HepG2 (cell line): ENCODE results near the gene TMEM134. TPM values are rescaled to one million over a fixed set of nuclear protein-coding genes. Genes with fewer than 3 reads are reported as not detected.

Experiments
- ARHGAP35 ChIP-seq: sonication (generic); formaldehyde crosslinking; IDR thresholded peaks from 2 replicates; pipeline ENCODE4 v1.9.0; 2022; ENCODE audit warnings: mild to moderate bottlenecking, inconsistent platforms, moderate library complexity, missing genetic modification reagents, borderline replicate concordance
- ERF ChIP-seq: IDR thresholded peaks from 2 replicates; pipeline ENCODE4 v1.6.1; 2018; ENCODE audit warnings: missing biosample characterization, missing genetic modification reagents
- HNF4A ChIP-seq: sonication (generic); formaldehyde crosslinking; IDR thresholded peaks from 2 replicates; pipeline ENCODE4 v1.4.0; 2020; ENCODE audit warnings: missing genetic modification reagents
- HNRNPLL ChIP-seq: fragments of 200-400 bp; formaldehyde crosslinking; IDR thresholded peaks from 2 replicates; pipeline ENCODE4 v1.6.1; 2017; ENCODE audit warnings: mild to moderate bottlenecking, low read depth, low read length; ENCODE audit not compliant: poor library complexity, severe bottlenecking
- KAT8 ChIP-seq: IDR thresholded peaks from 2 replicates; pipeline ENCODE4 v1.6.1; 2016; ENCODE audit warnings: missing genetic modification reagents, missing compliant biosample characterization
- KDM4B ChIP-seq: sonication (generic); formaldehyde crosslinking; IDR thresholded peaks from 2 replicates; pipeline ENCODE4 v1.4.0; 2020; ENCODE audit warnings: missing genetic modification reagents
- PHF21A ChIP-seq: sonication (generic); formaldehyde crosslinking; IDR thresholded peaks from 2 replicates; pipeline ENCODE4 v1.5.0; 2020; ENCODE audit warnings: mild to moderate bottlenecking, missing genetic modification reagents
- RNF2 ChIP-seq: fragments of 450-650 bp; conservative IDR thresholded peaks from 2 replicates; pipeline ENCODE4 v1.6.1; 2016; ENCODE audit warnings: low read depth
- SATB2 ChIP-seq: sonication (generic); formaldehyde crosslinking; IDR thresholded peaks from 2 replicates; pipeline ENCODE4 v1.5.0; 2020; ENCODE audit warnings: missing genetic modification reagents
- SKI ChIP-seq: fragments of 450-650 bp; IDR thresholded peaks from one replicate; pipeline ENCODE4 v1.6.1; 2018; ENCODE audit warnings: mild to moderate bottlenecking; ENCODE audit not compliant: partially characterized antibody
- ZFAT ChIP-seq: sonication (generic); formaldehyde crosslinking; conservative IDR thresholded peaks from 2 replicates; pipeline ENCODE4 v1.8.1; 2023; ENCODE audit warnings: missing genetic modification reagents, inconsistent platforms
- ZNF292 ChIP-seq: sonication (generic); formaldehyde crosslinking; IDR thresholded peaks from 2 replicates; pipeline ENCODE4 v1.8.1; 2022; ENCODE audit warnings: mild to moderate bottlenecking, low read depth, missing genetic modification reagents, borderline replicate concordance
- ZNF501 ChIP-seq: sonication (generic); formaldehyde crosslinking; IDR thresholded peaks from 2 replicates; pipeline ENCODE4 v1.5.1; 2020; ENCODE audit warnings: mild to moderate bottlenecking, moderate library complexity, missing genetic modification reagents
- polyA plus RNA-seq, 8 experiments: library from polyadenylated mRNA; depleted of rRNA in 3 of 8; stranded (reverse) in 7 of 8; unstranded in 1 of 8; fragments of >200 nt; fragmentation: Illumina TruSeq in 4 of 8; extraction: Trizol in 4 of 8; gene quantifications; 2 replicates each; pipeline versions ENCODE4 v1.2.1 to v1.2.3, GENCODE V29; 2011 to 2016; ENCODE audit warnings: low read depth in 4 of 8, missing spikeins in 1 of 8, mixed read lengths in 1 of 8; ENCODE audit not compliant: insufficient read depth in 1 of 8
- total RNA-seq, 5 experiments: library from RNA; depleted of rRNA; stranded (reverse); fragments of >200 nt; fragmentation: Illumina TruSeq; extraction: Trizol; gene quantifications; 2 replicates each; pipeline ENCODE4 v1.2.3, GENCODE V29; 2016; ENCODE audit warnings: low read depth in 1 of 5
- TF ChIP-seq, protein P1 (sequence below): IDR thresholded peaks from 2 replicates; pipeline ENCODE4 v1.6.1; 2016; ENCODE audit warnings: control low read depth
- TF ChIP-seq, protein P2 (sequence below): sonication (generic); formaldehyde crosslinking; IDR thresholded peaks from 2 replicates; pipeline ENCODE4 v1.4.0; 2020; ENCODE audit warnings: missing genetic modification reagents, borderline replicate concordance
- TF ChIP-seq, protein P3 (sequence below): sonication (generic); formaldehyde crosslinking; IDR thresholded peaks from 2 replicates; pipeline ENCODE4 v1.8.0; 2022; ENCODE audit warnings: mild to moderate bottlenecking, missing genetic modification reagents, moderate library complexity
- TF ChIP-seq, protein P4 (sequence below): sonication (generic); formaldehyde crosslinking; IDR thresholded peaks from 2 replicates; pipeline ENCODE4 v1.4.0; 2020; ENCODE audit warnings: missing genetic modification reagents
- TF ChIP-seq, protein P5 (sequence below): fragments of 450-650 bp; IDR thresholded peaks from 2 replicates; pipeline ENCODE4 v1.6.1; 2016
- TF ChIP-seq, protein P6 (sequence below): IDR thresholded peaks from 2 replicates; pipeline ENCODE4 v1.6.1; 2018; ENCODE audit warnings: missing genetic modification reagents

The TMEM134 gene
- total and polyA plus RNA-seq, 2 of the 13 experiments (the other 11 are each of a cell fraction or from before 2014, with no cell fraction given), result 6.9 to 26.9 TPM

DNA sequence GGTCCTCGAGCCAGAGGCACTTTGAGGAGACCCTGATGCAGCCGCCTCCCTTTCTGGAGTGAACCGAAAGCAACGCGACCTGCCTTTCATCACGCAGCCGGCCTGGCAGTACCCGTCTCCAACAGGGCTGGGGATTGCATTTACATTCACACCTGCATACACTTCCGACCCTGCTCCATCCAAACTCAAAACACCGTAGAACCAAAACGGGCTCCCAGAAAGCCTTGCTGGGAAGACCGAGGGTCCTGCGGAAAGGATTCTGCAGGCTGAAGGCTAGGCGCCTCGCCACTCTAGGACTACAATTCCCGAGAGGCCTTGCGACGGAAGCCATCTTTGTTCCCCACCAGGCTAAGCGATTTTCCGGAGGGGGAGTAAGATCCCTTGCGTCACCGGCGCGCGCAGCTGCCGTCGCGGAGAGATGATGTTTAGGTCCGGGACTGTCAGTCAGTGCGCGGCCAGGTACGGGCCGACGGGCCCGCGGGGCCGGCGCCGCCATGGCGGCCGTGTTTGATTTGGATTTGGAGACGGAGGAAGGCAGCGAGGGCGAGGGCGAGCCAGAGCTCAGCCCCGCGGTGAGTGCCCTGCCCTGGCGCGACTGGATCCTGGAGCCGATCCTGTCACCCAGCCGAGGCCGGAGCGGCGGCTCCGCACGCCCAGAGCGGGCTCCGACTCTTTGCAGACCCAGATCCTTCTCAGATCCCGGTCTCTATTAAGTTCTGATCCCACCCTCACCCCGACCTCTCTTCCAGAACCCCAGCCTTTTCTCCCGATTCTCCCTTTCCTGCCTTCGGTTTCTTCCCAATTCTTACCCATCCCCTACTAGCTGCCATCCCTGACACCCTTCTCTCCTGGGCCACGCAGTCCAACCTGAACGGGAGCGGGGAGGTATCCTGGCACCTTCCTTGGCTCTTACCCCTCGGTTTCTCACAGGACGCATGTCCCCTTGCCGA, 40.7 kb downstream of the TMEM134 start, which contains the start of gene RPS6KB2 (continued):
- TF ChIP-seq SATB2 (CRISPR knock-in tag) (0 out of 2 replicates have a peak, but pooled peaks have one; percentile 72), ARHGAP35 (CRISPR knock-in tag) (no peak; the same call in 1 of the 2 replicates), KAT8 (CRISPR knock-in tag) (peak; percentile 98), PHF21A (CRISPR knock-in tag) (peak; percentile 76), ZNF292 (CRISPR knock-in tag) (no peak; the same call in 1 of the 2 replicates), HNF4A (CRISPR knock-in tag) (peak; percentile 34; the same call in 1 of the 2 replicates), KDM4B (CRISPR knock-in tag) (no peak), SKI (peak; percentile 38), ZFAT (CRISPR knock-in tag) (no peak), HNRNPLL (peak; percentile 82), ERF (CRISPR knock-in tag) (peak; percentile 56; the same call in 1 of the 2 replicates), ZNF501 (CRISPR knock-in tag) (peak; percentile 82; the same call in 1 of the 2 replicates), RNF2 (no peak)
- TF ChIP-seq, protein P1, sequence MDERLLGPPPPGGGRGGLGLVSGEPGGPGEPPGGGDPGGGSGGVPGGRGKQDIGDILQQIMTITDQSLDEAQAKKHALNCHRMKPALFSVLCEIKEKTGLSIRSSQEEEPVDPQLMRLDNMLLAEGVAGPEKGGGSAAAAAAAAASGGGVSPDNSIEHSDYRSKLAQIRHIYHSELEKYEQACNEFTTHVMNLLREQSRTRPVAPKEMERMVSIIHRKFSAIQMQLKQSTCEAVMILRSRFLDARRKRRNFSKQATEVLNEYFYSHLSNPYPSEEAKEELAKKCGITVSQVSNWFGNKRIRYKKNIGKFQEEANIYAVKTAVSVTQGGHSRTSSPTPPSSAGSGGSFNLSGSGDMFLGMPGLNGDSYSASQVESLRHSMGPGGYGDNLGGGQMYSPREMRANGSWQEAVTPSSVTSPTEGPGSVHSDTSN, result peak; percentile 79
- TF ChIP-seq, protein P2, sequence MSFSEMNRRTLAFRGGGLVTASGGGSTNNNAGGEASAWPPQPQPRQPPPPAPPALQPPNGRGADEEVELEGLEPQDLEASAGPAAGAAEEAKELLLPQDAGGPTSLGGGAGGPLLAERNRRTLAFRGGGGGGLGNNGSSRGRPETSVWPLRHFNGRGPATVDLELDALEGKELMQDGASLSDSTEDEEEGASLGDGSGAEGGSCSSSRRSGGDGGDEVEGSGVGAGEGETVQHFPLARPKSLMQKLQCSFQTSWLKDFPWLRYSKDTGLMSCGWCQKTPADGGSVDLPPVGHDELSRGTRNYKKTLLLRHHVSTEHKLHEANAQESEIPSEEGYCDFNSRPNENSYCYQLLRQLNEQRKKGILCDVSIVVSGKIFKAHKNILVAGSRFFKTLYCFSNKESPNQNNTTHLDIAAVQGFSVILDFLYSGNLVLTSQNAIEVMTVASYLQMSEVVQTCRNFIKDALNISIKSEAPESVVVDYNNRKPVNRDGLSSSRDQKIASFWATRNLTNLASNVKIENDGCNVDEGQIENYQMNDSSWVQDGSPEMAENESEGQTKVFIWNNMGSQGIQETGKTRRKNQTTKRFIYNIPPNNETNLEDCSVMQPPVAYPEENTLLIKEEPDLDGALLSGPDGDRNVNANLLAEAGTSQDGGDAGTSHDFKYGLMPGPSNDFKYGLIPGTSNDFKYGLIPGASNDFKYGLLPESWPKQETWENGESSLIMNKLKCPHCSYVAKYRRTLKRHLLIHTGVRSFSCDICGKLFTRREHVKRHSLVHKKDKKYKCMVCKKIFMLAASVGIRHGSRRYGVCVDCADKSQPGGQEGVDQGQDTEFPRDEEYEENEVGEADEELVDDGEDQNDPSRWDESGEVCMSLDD (CRISPR knock-in tag), result no peak
- TF ChIP-seq, protein P3, sequence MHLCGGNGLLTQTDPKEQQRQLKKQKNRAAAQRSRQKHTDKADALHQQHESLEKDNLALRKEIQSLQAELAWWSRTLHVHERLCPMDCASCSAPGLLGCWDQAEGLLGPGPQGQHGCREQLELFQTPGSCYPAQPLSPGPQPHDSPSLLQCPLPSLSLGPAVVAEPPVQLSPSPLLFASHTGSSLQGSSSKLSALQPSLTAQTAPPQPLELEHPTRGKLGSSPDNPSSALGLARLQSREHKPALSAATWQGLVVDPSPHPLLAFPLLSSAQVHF (CRISPR knock-in tag), result no peak
- TF ChIP-seq, protein P4, sequence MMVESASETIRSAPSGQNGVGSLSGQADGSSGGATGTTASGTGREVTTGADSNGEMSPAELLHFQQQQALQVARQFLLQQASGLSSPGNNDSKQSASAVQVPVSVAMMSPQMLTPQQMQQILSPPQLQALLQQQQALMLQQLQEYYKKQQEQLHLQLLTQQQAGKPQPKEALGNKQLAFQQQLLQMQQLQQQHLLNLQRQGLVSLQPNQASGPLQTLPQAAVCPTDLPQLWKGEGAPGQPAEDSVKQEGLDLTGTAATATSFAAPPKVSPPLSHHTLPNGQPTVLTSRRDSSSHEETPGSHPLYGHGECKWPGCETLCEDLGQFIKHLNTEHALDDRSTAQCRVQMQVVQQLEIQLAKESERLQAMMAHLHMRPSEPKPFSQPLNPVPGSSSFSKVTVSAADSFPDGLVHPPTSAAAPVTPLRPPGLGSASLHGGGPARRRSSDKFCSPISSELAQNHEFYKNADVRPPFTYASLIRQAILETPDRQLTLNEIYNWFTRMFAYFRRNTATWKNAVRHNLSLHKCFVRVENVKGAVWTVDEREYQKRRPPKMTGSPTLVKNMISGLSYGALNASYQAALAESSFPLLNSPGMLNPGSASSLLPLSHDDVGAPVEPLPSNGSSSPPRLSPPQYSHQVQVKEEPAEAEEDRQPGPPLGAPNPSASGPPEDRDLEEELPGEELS (CRISPR knock-in tag), result peak; percentile 73
- TF ChIP-seq, protein P5, sequence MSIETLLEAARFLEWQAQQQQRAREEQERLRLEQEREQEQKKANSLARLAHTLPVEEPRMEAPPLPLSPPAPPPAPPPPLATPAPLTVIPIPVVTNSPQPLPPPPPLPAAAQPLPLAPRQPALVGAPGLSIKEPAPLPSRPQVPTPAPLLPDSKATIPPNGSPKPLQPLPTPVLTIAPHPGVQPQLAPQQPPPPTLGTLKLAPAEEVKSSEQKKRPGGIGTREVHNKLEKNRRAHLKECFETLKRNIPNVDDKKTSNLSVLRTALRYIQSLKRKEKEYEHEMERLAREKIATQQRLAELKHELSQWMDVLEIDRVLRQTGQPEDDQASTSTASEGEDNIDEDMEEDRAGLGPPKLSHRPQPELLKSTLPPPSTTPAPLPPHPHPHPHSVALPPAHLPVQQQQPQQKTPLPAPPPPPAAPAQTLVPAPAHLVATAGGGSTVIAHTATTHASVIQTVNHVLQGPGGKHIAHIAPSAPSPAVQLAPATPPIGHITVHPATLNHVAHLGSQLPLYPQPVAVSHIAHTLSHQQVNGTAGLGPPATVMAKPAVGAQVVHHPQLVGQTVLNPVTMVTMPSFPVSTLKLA, result peak; percentile 35; the same call in 1 of the 2 replicates
- TF ChIP-seq, protein P6, sequence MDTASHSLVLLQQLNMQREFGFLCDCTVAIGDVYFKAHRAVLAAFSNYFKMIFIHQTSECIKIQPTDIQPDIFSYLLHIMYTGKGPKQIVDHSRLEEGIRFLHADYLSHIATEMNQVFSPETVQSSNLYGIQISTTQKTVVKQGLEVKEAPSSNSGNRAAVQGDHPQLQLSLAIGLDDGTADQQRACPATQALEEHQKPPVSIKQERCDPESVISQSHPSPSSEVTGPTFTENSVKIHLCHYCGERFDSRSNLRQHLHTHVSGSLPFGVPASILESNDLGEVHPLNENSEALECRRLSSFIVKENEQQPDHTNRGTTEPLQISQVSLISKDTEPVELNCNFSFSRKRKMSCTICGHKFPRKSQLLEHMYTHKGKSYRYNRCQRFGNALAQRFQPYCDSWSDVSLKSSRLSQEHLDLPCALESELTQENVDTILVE (CRISPR knock-in tag), result peak; percentile 68
